ENCODE data around the gene RASEF.
"Not testable (repeated sequence)": the region's sequence is repeated elsewhere in the genome, so short reads cannot be mapped to it uniquely, and the experiment has no call there.

RASEF gene

DNA sequence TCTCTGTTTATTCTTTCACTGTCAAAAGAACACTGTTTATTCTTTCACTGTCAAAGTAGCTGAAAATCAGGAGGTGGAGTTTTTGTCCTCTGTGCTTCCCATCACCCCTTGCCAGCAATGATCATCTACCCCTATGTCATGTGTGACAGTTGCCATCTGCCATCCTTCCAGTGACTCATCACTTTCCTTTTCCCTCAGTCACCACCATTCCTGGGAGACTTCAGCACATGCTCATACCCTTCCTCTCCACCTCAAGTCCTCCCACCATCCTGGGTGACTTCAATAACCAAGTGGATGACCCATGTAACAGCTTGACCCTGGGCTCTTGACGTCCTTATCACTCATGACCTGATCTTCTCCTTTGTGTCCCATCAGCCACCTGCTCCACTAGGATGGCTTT is 43.3 kb upstream of the RASEF start:
- Histone ChIP-seq H3K27me3 (replicated peaks) (no peaks in the 10 kb centered on the region), H3K4me3 (ENCODE audit: low read depth, low read length) (no peak overlapping the region), H3K36me3 (replicated peaks) (no peaks in the 10 kb centered on the region), H3K27ac (no peak overlapping the region)
- no peak for TF ChIP-seq CTCF (IDR thresholded peaks at IDR 0.05; ENCODE audit: low read depth, low read length, missing control alignments)
- in situ Hi-C loops (cut with HindIII; ENCODE audit: low pct_ligation_motif_present, low sequenced_read_pairs): no loop called here
- DNase-seq: no peak

- no peak for DNase-seq
- Histone ChIP-seq H3K4me3 (ENCODE audit: low read depth, low read length) (no peak overlapping the region), H3K27ac (no peak overlapping the region), H3K27me3 (replicated peaks) (no peaks in the 10 kb centered on the region), H3K36me3 (replicated peaks) (no peaks in the 10 kb centered on the region)
- in situ Hi-C loops (cut with HindIII; ENCODE audit: low pct_ligation_motif_present, low sequenced_read_pairs): no loop called here
- TF ChIP-seq CTCF (IDR thresholded peaks at IDR 0.05; ENCODE audit: low read depth, low read length, missing control alignments): no peak
Measured at GRCh38 chr9:83097633-83098032, 34.7 kb upstream of the RASEF start.

DNA sequence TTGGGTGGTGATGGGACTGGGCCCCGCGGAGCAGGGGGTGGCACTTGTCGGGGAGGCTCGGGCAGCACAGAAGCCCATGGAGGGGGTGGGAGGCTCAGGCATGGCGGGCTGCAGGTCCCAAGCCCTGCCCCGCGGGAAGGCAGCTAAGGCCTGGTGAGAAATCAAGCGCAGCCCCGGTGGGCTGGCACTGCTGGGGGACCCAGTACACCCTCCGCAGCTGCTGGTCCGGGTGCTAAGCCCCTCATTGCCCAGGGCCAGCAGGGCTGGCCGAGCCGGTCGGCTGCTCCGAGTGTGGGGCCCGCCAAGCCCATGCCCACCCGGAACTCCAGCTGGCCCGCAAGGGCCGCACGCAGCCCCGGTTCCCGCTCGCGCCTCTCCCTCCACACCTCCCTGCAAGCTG is 30.4 kb upstream of the RASEF start:
- in situ Hi-C loops (cut with HindIII; ENCODE audit: low pct_ligation_motif_present, low sequenced_read_pairs); H3K4me3 ChIP-seq (ENCODE audit: low read depth, low read length); H3K27ac ChIP-seq; DNase-seq; H3K36me3 ChIP-seq (replicated peaks); H3K27me3 ChIP-seq (replicated peaks): not testable (repeated sequence)

GRCh38 chr9:83081846-83082245 is 18.9 kb upstream of the RASEF start:
- in situ Hi-C loops (cut with HindIII; ENCODE audit: low pct_ligation_motif_present, low sequenced_read_pairs): no loop called here
- DNase-seq: no peak
- H3K4me3 ChIP-seq (ENCODE audit: low read depth, low read length): no peak overlapping the region
- no peaks in the 10 kb centered on the region for H3K27me3 ChIP-seq (replicated peaks)
- no peak for TF ChIP-seq CTCF (IDR thresholded peaks at IDR 0.05; ENCODE audit: low read depth, low read length, missing control alignments)
- no peaks in the 10 kb centered on the region for H3K36me3 ChIP-seq (replicated peaks)
- H3K27ac ChIP-seq: no peak overlapping the region

- Histone ChIP-seq H3K36me3 (replicated peaks) (no peaks in the 10 kb centered on the region), H3K27ac (no peak overlapping the region), H3K4me3 (ENCODE audit: low read depth, low read length) (no peak overlapping the region), H3K27me3 (replicated peaks) (no peaks in the 10 kb centered on the region)
- in situ Hi-C loops (cut with HindIII; ENCODE audit: low pct_ligation_motif_present, low sequenced_read_pairs): no loop called here
- no peak for DNase-seq
- no peak for TF ChIP-seq CTCF (IDR thresholded peaks at IDR 0.05; ENCODE audit: low read depth, low read length, missing control alignments)
Measured at GRCh38 chr9:83081010-83081409, 18.1 kb upstream of the RASEF start.

DNA sequence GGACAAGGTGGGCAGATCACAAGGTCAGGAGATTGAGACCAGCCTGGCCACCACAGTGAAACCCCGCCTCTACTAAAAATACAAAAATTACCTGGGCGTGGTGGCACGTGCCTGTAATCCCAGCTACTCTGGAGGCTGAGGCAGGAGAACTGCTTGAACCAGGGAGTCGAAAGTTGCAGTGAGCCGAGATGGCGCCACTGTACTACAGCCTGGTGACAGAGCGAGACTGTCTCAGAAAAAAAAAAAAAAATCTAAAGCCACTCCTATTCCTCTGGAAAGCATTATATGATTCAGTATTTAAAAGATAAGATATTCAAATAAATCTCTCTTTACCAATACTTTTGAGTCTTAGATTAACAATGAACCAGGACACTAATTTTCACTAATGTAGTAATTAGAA is 13.0 kb upstream of the RASEF start:
- H3K27ac ChIP-seq; DNase-seq; H3K4me3 ChIP-seq (ENCODE audit: low read depth, low read length); H3K36me3 ChIP-seq (replicated peaks); in situ Hi-C loops (cut with HindIII; ENCODE audit: low pct_ligation_motif_present, low sequenced_read_pairs); H3K27me3 ChIP-seq (replicated peaks): not testable (repeated sequence)

- H3K4me3 ChIP-seq (ENCODE audit: low read depth, low read length); DNase-seq; H3K27ac ChIP-seq; in situ Hi-C loops (cut with HindIII; ENCODE audit: low pct_ligation_motif_present, low sequenced_read_pairs); H3K36me3 ChIP-seq (replicated peaks); H3K27me3 ChIP-seq (replicated peaks): not testable (repeated sequence)
Measured at GRCh38 chr9:83072498-83072897, 9.6 kb upstream of the RASEF start.

All from brain microvascular endothelial cell (primary cell).